ENCODE data around the gene CNPPD1. TPM values are rescaled to one million over a fixed set of nuclear protein-coding genes. Genes with fewer than 3 reads are reported as not detected.

Gene CNPPD1
- total RNA-seq, 1 donor from 2014 or later: 82.8 TPM

DNA sequence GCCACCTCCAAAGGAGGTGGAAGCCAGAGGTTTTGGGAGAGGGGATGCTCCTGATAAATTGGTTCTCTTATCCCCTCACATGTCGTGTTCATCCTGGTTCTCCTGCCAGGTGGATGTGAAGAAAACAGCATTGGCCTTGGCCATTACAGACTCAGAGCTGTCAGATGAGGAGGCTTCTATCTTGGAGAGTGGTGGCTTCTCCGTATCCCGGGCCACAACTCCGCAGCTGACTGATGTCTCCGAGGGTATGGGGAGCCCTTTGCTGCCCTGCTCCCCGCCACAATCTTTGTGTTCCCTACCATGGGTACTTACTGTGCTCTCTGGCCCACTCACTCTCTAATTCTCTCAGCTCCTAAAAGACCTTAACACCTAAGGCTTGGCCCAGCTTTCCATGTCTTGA is 4.8 kb upstream of the CNPPD1 start:
- DNase-seq (ENCODE audit: low spot score): no peak

DNA sequence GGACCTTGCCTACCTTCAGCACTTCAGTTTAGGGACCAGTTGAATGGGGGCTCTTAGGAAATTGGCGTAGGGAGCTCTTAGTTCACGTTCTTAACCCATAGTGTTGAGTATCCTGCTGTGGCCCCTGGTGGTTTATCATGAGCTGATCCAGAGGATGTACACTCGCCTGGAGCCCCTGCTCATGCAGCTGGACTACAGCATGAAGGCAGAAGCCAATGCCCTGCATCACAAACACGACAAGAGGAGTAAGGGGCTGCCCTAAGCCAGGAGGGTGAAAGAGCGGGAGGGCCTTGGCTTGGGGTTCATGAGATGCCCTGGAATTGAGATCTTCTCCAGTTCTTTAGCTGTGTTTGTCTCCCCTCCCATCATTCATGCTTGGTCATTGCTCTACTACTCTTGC is 4.2 kb upstream of the CNPPD1 start:
- DNase-seq (ENCODE audit: low spot score): no peak

DNA sequence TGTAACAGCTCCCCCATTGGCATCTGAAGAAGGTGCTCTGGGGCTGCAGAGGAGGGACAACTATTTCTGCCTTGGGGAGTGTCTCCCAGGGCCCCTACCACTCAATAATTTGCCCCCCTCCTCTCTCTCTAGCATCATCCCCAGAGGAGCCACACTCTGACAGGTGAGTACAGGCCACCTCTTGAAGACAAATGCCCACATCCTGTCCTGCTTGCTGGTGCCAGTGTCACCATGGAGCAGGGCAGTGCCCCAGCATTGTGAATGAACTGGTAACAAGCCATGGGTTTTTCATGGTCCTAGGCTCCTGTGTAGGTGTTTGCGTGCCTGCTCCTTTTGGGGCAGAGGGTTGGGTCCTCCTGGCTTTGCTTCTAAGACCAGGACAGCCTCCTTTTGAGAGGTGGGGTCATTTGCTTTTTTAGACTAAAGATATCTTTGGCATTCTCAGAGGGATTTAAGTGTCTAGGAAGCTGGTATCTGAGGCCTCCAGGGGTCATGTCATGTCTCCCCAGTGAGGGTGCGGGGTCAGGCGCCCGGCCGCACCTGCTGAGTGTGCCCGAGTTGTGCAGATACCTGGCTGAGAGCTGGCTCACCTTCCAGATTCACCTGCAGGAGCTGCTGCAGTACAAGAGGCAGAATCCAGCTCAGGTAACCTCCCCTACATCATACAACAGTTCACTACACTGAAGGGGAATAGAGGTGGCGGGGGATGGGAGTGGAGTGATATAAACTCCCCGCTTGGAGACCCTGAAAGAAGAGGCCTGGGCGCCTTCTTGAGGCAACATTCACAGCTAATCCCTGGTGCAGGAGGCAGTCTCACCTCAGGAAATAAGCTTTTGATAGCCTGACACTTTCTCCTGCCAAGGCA is 3.1 kb upstream of the CNPPD1 start:
- DNase-seq (ENCODE audit: low spot score): no peak

DNA sequence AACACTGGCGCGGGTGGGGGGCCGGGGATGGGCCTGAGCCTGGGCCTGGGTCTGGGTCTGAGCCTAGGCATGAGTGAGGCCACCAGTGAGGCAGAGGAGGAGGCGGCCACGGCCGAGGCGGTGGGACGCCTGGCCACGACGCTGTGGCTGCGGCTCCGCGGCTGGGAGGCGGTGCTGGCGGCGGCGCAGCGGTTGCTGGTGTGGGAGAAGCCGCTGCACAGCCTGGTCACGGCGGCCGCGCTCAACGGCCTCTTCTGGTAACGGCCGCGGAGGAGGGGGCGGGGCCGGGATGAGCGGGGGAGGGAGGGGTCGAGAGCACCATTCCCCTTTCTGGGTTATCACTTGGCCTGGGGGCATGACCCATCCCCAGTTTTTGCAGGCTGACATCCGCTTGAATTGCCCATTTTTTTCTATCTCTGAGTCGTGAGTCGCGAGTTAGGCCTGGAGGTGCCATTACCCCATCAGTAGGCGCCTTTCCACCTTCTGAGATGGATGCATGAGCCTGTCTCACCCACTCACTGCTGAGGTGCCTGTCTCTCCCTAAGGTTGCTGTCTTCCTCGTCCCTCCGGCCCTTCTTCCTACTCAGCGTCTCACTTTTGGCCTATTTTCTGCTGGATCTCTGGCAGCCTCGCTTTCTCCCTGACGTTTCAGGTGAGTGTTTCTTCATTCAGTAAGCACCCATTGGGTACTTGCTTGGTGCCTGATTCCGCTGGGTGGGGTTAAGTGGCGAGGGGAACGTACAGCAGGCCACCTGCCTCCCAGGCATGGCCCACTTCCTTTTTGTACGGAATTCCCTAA is 1.9 kb upstream of the CNPPD1 start:
- no peak for DNase-seq (ENCODE audit: low spot score)

DNA sequence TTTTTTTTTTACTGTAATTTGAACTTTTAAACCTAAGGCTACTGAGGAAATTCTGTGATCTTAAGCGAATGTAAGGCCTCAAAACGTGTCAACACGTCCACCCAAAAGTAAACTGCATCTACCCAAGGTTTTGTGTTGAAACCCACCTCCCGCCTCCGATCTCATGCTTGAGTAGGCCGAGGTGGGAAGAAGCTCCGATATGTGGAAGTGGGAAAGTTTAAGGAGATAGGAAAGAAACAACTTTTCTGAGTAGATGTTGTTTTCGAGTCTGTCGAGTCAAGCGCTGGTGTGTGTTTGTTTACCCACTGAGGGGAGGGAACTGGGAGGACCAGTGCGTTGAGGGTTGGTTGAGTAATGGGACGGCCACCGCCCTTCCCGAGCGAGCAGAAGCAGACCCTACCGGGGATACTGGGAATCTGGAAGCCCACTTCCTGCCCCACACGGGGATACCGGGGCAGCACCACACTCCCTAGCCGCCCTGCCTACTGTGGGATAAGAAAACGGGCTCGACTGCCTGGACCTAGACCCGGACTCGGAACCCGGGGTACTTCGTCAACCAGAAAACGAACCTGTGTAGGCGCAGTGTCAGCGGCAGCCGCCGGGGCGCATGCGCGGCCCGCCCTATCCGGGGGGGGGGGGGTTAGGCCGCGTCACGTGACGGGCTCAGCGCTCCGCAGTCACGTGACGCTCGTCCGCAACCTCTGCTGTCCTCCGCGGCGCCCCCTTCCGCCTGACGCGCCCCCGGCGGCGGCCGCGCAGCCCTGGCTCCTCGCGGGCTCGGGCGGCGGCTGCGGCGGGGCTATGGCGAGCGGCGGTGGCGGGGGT is 1.0 kb upstream of the CNPPD1 start, which contains the start of gene RETREG2:
RETREG2 (plus strand) TSS at position 724 of the 825 bp plus-strand sequence; CDS start at position 802, 78 bp downstream.
- peak; percentile 94 for DNase-seq (ENCODE audit: low spot score)

DNA sequence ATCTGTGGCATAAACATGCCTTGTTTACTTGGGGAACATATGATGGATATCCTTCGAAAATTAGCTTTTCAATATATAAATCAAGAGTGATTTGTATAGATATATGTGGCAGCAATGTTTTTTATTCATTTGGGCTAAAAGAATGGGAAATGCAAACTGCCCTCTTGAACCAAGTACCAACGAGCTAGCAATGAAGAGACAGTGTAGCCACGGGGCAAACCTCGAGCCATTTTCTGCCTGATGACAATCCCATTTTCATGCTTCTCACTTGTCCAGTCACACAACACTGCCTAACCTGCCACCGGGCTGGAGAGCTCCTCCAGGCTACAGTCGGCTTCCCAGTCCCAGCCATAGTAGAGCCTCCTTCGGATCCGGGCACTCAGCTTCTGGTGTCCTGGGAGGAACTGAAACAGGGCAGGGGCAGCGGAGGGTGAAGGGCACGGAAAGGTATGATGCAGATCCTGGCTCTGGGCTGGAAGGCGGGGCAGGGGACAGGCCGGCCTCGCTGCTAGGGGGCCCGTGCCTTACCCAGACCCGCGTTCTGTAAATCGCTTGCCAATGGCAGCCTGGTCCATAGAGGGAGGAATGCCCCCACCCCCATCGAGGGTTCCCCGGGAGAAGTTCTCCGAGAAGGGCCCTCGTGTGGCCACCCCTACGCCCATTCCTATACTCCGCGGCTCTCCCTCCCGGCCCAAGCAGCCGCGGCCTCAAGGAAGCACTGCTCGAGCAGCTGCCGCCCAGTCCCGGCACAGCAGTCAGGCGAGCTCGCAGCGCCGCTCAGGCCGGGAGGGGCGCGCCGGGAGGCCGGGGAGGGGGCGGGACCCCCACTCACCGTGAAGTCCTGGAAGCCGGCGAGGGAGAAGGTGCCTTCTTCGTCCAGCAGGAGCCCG is 552 bp downstream of the CNPPD1 start:
- DNase-seq (ENCODE audit: low spot score): no peak

DNA sequence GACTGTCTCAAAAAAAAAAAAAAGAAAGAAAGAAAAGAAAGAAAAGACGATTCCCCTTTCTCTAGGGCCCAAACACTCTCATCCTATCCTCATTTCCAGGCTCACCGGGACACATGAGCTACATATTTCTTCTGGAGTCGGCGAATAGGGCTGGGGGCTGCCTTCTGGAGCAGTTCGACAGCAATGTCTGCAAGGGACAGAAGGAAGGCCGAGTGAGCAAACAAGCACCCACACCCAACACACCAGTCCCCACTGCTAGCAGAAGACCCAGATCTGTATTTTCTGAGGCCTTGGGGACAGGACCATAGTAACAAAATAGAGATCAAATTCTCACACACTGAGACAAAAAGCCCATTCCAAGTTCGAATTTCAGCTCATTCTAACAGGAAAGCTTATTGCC is 1.2 kb downstream of the CNPPD1 start:
- DNase-seq (ENCODE audit: low spot score): no peak

DNA sequence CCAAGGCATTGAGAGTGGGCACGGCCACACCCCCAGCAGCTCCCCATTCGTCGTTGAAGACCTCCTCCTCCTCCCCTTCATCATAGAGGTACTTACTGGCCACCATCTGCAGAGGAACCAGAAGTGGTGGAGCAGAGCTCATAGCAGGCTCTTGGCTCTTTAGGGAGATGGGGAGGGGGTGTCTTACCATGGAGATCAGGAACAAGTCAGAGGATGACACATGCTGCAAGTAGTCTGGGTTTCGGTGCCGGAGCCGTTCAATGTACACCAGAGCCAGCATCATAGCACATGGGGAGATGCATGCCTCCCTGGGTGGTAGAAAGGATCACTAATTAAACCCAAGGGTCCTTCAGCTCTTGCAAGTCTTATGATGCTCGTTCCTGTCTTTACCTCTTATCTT is 1.9 kb downstream of the CNPPD1 start:
- no peak for DNase-seq (ENCODE audit: low spot score)

DNA sequence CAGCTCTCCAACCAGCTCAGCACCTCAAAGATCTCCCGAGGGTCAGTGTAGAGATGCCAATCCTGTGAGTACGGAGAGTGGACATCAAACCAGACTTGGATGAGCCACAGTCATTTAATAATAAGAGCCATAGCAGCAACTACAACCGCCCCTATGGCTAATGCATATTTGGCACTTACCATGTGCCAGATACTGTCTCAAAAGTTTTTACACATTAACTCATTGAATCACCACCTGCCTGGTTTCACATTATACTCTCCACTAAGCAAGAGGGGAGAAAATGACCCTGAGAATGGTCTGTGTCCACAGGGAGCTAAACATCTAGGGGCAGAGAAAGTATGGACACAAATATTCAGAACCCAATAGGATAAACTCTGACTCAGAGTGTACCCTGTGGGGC is 2.6 kb downstream of the CNPPD1 start:
- no peak for DNase-seq (ENCODE audit: low spot score)

DNA sequence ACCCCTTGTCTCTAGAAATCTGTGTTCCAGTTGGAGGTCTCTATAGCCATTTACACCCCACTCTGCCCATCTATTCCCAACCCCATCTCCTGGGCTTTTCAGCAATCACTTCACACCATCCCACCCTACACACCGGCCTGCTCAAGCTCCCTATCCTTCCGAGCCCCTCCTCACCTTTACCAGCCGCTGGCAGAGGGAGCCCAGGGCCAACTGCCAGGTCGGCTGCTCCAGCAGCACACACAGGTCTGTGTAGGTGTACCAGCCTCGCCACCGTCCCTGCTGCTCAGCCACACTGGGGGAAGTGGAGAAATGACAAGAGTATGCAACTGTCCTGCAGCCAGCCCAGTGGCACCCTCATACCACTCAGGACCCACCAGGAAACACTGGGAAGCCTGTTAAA is 3.5 kb downstream of the CNPPD1 start:
- no peak for DNase-seq (ENCODE audit: low spot score)

DNA sequence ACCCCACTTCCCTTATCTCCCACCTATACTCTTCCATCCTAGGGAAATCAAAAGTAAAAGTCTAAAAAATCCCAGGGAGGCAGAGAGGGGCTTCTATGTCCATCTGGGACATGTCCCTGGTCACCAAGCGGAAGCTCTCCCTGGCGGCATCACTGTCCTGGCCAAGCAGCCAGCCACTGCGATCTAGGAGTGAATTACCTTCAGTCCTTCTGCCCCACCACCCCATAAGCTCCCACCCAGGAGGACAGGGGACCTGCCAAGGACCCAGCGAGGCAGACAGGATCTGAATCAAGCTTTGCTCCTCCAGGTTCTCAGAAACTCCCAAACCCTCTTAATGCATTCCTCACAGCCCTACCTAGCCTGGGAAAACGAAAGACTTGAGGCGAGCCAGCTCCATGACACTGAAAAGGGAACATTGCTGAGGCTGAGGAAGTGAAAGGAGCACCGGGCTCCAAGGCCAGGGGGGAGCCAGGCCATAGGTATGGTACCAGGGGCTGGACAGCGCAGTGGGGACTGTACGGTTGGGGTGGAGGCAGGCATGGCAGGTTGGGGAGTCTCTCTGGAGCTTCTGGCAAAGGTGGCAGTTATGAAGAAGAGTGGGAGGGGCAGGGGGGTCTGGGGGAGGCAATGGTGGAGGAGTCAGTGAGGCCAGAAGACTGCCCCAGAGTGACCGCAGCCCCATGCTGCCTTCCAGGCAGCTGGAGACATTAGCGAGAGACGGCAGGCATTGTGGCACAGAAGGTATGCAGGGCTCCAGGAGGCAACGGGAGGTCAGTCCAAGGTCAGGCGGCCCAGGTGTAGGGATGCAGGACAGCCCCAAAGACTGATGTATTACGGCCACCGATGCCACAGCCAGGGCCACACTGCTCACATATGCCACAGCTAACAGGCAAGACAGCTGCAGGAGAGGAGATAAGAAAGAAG is 4.2 kb downstream of the CNPPD1 start:
- DNase-seq (ENCODE audit: low spot score): no peak

DNA sequence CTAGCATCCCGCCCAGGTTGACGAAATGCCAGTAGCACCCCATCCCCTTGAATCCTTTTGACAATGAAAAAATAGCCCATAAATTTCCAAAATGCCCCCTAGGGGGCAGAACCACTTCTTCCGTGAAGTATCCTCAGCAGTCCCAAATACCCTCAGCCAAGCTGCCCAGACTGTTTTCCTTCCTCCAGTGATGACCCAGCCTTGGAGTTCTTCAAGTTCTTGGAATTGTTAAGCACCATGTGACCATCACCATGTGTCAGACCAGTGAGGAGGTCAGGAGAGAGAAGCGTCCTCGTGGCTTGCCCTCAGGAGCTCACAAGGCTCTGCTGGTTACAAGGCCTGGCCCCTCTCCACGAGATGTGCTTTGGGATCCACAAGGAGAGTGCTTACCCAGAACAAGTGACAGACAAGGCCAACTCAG is 5.5 kb downstream of the CNPPD1 start:
- no peak for DNase-seq (ENCODE audit: low spot score)

DNA sequence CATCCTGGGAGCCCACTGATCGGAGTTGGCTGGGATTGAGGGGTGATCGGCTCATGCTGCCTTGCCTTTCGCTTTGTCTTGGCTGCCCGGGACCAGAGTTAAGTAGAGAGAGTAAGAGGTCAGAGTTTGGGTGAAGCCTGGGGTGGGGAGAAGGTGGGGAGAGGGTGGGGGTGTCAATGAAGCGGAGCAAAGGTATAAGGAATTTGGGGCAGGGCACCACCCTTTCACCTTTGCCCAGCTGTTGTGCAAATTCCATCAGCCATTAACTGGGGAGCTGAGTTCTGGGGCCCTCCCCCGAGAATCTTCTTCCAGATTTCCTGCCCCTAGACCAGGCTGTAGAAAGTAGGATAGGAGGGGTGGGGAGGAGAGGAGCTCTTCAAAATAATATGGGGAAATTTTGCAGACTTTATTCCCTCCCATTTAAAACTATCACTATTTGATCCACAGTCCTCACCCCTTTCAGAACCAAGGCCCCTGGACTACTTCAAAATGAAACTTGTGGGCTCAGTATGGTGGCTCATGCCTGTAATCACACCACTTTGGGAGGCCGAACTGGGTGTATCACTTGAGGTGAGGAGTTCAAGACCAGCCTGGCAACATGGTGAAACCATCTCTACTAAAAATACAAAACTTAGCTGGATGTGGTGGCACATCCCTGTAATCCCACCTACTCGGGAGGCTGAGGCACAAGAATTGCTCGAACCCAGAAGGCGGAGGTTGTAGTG is 6.6 kb downstream of the CNPPD1 start, which contains the start of gene SLC23A3:
SLC23A3 (minus strand) TSS at position 100 of the 725 bp plus-strand sequence; CDS start at position 55, 45 bp downstream.
- no peak for DNase-seq (ENCODE audit: low spot score)

DNA sequence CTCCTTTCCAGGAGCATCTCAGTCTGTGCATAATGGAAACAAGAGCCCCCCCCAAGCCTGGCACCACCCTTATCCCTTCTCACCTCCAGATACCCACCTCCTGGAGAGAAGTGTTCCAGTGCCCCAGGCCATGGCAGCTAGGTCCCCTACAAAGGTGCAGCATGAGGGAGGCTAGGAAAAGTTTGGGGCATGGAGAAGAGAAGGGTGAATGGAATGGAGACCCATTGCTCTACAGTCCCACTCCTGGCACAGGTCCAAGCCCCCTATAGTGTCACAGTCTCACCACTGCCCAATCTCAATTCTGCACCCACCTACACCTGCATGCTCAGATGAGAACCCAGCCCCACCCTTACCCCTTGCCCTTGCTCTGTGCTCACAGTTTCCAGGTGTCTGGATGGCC is 7.8 kb downstream of the CNPPD1 start:
- no peak for DNase-seq (ENCODE audit: low spot score)

DNA sequence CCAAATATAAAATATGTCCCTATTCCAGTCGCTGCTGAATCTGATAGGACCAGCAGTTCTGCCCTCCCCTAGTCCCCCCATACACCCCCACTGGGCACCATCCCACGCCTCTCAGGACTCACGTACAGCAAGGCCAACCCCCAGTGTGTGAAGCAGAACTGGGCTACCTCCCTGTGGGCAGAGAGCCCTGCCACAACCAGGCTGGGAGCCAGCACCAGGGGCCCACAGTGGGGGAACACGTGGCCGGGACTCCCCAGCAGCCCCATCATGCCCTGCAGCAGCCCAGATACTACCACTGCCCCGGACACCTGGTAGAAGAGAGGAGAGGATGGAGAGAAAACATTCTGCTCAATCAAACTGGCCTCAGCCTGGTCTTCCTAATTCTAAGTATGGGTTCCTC is 8.2 kb downstream of the CNPPD1 start:
- DNase-seq (ENCODE audit: low spot score): no peak

DNA sequence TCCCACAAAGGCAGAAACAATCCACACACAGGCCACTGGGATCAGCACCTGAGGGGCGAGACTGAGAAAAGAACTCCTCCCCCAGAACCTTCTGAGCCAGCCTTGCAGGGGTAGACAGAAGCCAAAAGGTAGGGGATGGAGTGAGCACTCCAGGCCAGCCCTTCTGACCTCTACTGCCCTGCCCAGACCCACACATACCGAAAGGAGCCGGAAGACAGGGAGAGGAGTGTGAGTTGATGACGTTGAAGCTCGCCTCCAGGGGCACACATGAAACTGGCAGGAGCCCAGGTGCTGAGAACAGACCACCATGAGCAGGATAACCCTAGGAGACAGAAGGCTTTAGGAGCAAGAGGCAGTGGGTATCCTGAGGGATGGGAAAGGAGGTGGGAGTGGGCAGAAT is 8.7 kb downstream of the CNPPD1 start:
- DNase-seq (ENCODE audit: low spot score): no peak

DNA sequence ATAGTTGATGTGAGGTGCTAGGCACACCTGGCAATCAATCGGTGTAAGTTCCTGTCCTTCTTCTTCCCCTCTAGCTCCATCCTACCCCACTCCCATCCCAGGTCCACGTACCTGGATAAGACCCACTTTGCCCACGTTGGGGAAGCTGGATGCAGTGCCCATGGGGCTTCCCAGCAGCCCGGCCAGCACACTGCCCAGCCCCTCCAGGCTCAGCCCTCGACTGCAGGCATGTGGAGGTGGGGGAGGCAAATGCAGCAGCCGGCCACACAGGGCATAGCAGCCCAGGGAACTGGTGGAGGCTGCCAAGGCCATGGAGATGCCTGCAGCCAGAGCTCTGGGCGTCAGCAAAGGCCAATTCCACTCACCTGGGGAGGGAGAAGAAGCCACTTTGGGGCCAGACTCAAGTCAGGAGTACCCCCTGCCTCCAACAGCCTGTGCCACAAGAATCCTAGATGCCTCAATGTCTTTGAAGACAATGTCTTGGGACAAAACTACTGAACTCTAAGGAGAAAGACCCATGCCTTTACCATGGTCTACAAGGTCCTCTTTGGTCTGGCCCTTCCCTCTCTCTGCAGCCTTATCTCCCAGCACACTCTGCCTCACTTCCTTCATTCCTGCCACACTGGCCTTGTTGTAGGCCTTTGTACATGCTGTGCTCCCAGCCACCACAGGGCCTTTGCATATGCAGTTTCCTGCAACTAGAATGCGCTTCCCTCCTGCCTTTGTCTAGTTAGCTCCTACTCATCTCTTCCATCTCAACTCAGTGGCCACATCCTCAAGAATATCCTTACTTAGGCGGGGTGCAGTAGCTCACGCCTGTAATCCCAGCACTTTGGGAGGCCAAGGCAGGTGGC is 11.4 kb downstream of the CNPPD1 start:
- peak; percentile 12 for DNase-seq (ENCODE audit: low spot score)

DNA sequence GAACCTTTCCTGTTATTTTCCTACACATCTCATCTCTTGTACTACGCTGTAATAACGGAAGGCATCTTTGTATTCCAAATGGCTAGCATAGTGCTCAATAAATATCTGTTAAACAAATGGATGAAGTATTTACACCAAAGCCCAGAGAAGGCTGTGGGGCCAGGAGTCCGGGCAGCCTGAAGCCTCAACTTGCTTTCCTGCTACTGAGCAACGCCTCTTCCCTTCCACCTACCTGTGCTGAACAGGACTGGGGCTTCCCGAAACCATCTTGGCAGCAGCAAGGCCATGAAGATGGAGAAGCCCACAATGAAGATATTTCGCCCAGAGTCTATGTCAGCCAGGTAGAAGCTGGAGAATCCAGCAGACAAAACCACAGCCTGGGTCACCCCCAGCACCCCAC is 13.6 kb downstream of the CNPPD1 start:
- peak; percentile 62 for DNase-seq (ENCODE audit: low spot score)

Data from mesenteric fat pad (tissue), 1 donor.